AG09319 (cell line): ENCODE data around the gene IFNGR2.
A peak's percentile ranks its signal among the peaks of the same experiment; 100 is the strongest.
"Not testable (repeated sequence)": the region's sequence is repeated elsewhere in the genome, so short reads cannot be mapped to it uniquely, and the experiment has no call there.

ENCODE experiments used
- DNase-seq: peaks from one replicate; pipeline ENCODE4 v3.0.0-alpha.2; 2010; ENCODE audit warnings: low read depth; ENCODE audit errors: extremely low read depth
- TF ChIP-seq, protein P1 (sequence below): IDR thresholded peaks from 2 replicates; pipeline ENCODE4 v1.5.1; 2011; ENCODE audit warnings: low read depth, mild to moderate bottlenecking, inconsistent platforms, low read length, moderate library complexity

IFNGR2 gene

GRCh38 chr21:33377221-33377920 lies 25.8 kb upstream of the IFNGR2 start:
- no peak for DNase-seq
- TF ChIP-seq, protein P1, sequence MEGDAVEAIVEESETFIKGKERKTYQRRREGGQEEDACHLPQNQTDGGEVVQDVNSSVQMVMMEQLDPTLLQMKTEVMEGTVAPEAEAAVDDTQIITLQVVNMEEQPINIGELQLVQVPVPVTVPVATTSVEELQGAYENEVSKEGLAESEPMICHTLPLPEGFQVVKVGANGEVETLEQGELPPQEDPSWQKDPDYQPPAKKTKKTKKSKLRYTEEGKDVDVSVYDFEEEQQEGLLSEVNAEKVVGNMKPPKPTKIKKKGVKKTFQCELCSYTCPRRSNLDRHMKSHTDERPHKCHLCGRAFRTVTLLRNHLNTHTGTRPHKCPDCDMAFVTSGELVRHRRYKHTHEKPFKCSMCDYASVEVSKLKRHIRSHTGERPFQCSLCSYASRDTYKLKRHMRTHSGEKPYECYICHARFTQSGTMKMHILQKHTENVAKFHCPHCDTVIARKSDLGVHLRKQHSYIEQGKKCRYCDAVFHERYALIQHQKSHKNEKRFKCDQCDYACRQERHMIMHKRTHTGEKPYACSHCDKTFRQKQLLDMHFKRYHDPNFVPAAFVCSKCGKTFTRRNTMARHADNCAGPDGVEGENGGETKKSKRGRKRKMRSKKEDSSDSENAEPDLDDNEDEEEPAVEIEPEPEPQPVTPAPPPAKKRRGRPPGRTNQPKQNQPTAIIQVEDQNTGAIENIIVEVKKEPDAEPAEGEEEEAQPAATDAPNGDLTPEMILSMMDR = no peak

DNA sequence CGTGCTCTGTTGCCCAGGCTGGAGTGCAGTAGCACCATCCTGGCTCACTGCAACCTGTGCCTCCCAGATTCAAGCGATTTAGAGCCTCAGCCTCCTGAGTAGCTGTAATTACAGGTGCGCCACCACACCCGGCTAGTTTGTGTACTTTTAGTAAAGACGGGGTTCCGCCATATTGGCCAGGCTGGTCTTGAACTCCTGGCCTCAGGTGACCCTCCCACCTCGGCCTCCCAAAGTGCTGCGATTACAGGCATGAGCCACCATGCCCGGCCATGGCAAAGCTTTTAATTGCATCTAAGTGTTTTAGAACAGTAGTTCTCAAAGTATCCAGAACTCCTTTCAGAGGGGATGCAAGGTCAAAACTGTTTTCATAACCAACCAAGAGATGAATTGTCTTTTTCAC lies 25.1 kb upstream of the IFNGR2 start:
- TF ChIP-seq, protein P1 = no peak
- DNase-seq = no peak

DNA sequence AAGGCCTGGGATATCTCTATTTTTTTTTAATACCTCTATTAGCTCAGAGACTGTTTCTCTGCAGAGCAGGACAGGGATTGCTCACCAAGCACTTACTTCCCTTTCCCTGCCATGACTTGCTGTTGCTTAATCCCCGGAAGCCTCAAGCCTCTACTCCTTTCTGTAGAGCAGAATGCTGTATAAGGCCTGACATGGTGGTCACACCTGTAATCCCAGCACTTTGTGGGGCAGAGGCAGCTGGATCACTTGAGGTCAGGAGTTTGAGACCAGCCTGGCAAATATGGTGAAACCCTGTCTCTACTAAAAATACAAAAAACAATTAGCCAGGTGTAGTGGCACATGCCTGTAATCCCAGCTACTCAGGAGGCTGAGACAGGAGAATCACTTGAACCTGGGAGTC lies 23.3 kb upstream of the IFNGR2 start:
- DNase-seq = not testable (repeated sequence)

- peak; percentile 86 for DNase-seq
Measured at GRCh38 chr21:33380483-33380998, 22.7 kb upstream of the IFNGR2 start.

DNA sequence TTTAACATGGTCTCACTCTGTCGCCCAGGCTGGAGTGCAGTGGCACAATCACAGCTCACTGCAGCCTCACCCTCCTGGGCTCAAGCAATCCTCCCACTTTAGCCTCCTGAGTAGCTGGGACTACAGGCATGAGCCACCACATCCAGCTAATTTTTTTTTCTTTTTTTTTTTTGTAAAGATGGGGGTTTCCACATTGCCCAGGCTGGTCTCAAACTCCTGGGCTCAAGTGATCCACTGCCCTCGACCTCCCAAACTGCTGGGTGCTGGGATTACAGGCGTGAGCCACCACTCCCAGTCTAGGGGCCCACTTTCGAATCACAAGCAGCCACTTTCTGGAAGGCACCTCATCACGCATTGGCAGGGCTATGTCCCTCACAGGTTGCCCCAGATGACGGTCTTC lies 21.8 kb upstream of the IFNGR2 start:
- DNase-seq = not testable (repeated sequence)

More at GRCh38 chr21:33380483-33380998, 22.7 kb upstream of the IFNGR2 start:
- TF ChIP-seq, protein P1 = no peak

DNA sequence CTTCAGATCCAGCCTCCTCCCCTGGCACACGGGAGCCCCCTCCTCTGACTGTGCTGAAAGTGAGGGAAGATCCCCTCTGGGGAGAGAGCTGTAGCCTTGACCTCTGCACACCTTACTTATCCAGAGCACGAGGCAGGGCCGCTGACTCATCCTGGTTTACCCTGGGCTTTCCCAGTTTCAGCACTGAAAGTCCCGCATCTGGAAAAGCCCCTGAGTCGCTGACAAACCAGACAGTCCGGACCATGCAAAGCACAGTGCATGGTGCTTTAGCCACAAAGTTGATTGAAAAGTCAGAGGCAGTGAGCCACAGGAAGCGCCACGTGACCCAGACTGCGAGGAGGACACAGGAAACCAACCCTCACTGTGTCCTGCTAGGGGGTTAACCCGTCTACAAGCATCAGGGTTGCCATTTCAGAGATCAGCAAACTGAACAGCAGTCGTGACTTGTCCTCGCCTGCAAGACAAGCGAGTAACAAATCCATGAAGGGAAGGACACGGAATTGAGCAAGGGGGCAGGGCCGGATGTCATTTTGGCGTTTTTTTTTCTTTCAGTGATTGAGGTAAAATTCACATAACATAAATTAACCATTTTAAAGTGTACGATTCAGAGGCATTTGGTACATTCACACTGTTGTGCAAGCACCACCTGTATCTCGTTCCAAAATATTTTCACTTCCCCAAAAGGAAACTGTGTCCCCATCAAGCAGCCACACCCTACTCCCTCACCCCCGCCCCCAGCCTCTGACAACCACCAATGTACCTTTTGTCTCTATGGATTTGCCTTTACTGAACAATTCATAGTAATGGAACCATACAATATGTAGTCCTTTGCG lies 19.9 kb upstream of the IFNGR2 start:
- DNase-seq = no peak
- TF ChIP-seq, protein P1 = no peak

DNA sequence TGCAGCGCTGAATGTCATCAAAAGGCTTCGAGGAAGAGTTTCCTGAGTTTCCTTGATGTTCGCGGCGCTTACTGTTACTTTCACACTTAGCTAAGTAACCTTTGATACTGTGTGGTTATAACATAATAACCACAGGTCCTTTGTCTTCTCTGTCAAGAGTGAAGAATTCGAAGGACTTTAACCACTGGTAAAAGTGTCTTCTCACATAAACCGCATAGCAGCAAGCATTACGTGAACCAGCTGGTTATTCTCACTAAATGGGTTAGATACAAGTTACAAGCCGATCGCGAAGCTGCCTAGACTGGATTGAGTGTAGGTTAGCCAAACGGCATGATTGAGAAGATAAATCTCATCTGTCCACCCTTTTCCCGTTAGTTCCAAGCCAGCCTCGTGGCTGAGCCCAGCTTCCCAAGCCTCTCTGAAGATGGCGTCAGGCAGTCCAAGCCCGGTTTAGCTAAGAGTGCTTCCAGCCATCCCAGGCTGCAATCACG lies 18.3 kb upstream of the IFNGR2 start:
- TF ChIP-seq, protein P1 = no peak
- DNase-seq = no peak

DNA sequence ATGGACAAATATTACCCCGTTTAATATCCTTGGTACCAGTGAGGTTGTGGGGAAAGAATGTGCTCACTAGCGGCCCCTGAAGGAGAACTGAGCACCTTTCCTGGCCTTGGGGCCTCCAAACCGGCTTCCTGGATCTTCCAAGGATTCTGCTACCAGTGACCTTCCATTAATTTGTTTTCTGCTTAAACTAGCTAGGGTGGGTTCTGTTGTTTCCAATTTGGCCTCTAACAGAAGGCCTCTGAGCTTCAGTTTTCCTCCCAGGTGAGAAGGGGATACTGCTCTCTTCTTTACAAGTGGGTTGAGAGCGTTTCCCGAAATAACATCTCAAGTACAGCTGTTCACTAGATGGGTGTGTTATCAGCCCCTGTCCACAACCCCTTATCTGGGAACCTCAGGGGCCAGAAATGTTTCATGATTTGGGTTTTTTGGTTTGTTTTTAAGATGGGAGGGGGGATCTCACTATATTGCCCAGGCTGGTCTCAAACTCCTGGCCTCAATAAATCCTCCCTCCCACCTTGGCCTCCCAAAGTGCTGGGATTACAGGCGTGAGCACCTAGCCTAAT lies 16.9 kb upstream of the IFNGR2 start:
- DNase-seq = no peak
- TF ChIP-seq, protein P1 = peak; percentile 5
